Measurements from ENCODE around the gene PRRT3. TPM values are rescaled to one million over a fixed set of nuclear protein-coding genes. Genes with fewer than 3 reads are reported as not detected.

PRRT3 gene
- total and polyA plus RNA-seq, 2 donors (not counting 1 experiment from before 2014, with no cell fraction given) = 3.1 to 3.8 TPM

DNA sequence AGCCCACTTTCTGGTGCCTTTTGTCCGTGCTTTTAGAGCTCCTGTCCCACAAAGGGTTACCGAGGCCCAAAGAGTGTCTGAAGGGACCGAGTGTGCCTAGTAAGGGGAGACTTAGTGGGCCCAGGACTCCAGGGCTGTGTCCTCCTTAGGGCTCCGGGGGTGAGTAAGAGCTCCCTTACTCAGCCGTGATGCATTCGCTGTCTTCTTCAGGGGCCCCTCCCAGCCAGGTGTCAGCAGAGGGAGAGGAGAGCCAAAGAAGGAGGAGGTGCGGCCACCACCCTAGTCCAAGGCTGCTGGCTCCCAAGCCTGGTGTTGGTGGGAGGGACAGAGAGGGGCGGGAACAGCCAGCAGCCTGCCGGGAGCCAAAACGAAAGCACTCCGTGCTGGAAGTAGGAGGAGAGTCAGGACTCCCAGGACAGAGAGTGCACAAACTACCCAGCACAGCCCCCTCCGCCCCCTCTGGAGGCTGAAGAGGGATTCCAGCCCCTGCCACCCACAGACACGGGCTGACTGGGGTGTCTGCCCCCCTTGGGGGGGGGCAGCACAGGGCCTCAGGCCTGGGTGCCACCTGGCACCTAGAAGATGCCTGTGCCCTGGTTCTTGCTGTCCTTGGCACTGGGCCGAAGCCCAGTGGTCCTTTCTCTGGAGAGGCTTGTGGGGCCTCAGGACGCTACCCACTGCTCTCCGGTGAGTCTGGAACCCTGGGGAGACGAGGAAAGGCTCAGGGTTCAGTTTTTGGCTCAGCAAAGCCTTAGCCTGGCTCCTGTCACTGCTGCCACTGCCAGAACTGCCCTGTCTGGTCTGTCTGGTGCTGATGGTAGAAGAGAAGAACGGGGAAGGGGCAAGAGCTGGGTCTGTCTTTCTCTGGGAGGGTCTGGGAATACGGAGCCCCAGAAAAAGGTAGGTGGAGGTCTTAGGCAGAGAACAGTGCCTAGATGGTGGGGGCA is 35.2 kb downstream of the PRRT3 start, which contains the start of gene IL17RC:
TSS of gene IL17RC (plus strand) at position 365 of the 947 bp plus-strand sequence. CDS start at position 583, 218 bp downstream.
- Histone ChIP-seq H4K20me1 (ENCODE audit: control insufficient read depth, extremely low read depth, insufficient read depth, low read length) (no peaks in the 10 kb centered on the region), H3K9ac (ENCODE audit: insufficient read depth, low read length) (peak within 1 kb of the TSS; percentile 69), H3K9me3 (ENCODE audit: control insufficient read depth, insufficient read depth, low read depth, low read length) (no peaks in the 10 kb centered on the region), H3K4me1 (ENCODE audit: control insufficient read depth, extremely low read depth, insufficient read depth, low read length) (peaks cover 13% of the 10 kb centered on the region), H3K4me2 (ENCODE audit: extremely low read depth, insufficient read depth, low read length) (peak within 1 kb of the TSS; percentile 99), H3K79me2 (ENCODE audit: control insufficient read depth, insufficient read depth, low read length) (peaks cover 4% of the 10 kb centered on the region), H3K4me3 (replicated peaks in 1 of 4; ENCODE audit: control extremely low read depth in 1 of 4, insufficient read depth in 1 of 4, low read depth in 3 of 4, low read length in 4 of 4) (peak within 1 kb of the TSS; percentile 59 to 68 (median 64)), H3K27ac (ENCODE audit: insufficient read depth, low read length) (peak within 1 kb of the TSS; percentile 96), H2AFZ (ENCODE audit: low read length) (peak within 1 kb of the TSS; percentile 55), H3K27me3 (ENCODE audit: control insufficient read depth, insufficient read depth, low read length) (no peaks in the 10 kb centered on the region), H3K36me3 (ENCODE audit: control insufficient read depth, insufficient read depth, low read length) (peaks cover 3% of the 10 kb centered on the region)
- DNase-seq (ENCODE audit: low read depth in 2 of 2) = peak; percentile 82 to 86
- TF ChIP-seq, protein P1, sequence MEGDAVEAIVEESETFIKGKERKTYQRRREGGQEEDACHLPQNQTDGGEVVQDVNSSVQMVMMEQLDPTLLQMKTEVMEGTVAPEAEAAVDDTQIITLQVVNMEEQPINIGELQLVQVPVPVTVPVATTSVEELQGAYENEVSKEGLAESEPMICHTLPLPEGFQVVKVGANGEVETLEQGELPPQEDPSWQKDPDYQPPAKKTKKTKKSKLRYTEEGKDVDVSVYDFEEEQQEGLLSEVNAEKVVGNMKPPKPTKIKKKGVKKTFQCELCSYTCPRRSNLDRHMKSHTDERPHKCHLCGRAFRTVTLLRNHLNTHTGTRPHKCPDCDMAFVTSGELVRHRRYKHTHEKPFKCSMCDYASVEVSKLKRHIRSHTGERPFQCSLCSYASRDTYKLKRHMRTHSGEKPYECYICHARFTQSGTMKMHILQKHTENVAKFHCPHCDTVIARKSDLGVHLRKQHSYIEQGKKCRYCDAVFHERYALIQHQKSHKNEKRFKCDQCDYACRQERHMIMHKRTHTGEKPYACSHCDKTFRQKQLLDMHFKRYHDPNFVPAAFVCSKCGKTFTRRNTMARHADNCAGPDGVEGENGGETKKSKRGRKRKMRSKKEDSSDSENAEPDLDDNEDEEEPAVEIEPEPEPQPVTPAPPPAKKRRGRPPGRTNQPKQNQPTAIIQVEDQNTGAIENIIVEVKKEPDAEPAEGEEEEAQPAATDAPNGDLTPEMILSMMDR (conservative IDR thresholded peaks at IDR 0.05 in 1 of 2, IDR thresholded peaks at IDR 0.05 in 1 of 2; ENCODE audit: low read depth in 1 of 2, low read length in 2 of 2) = no peak
- no peak for TF ChIP-seq EZH2 (IDR thresholded peaks at IDR 0.05; ENCODE audit: low read length, missing control alignments)

DNA sequence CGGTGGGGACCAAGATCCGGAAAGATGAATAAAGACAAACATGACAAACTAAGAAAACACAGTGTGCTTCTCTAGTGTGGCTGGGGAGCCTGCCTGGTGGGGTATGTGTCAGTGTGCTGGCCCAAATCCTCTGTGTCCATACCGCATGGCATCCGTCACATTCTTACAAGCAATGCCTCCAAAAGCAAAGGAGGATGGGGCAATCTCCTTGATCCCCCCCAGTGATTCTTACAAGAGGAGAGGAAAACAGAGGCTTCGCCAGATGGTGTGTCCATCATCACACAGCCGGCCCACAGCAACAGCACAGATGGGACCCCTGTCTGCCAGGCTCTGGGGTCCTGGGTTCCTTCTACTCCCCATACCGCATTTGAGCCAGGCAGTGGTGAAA is 35.9 kb downstream of the PRRT3 start:
- Histone ChIP-seq H3K4me1 (ENCODE audit: control insufficient read depth, extremely low read depth, insufficient read depth, low read length) (peaks cover 13% of the 10 kb centered on the region), H3K27me3 (ENCODE audit: control insufficient read depth, insufficient read depth, low read length) (no peaks in the 10 kb centered on the region), H3K9me3 (ENCODE audit: control insufficient read depth, insufficient read depth, low read depth, low read length) (no peaks in the 10 kb centered on the region), H3K36me3 (ENCODE audit: control insufficient read depth, insufficient read depth, low read length) (peaks cover 3% of the 10 kb centered on the region), H4K20me1 (ENCODE audit: control insufficient read depth, extremely low read depth, insufficient read depth, low read length) (no peaks in the 10 kb centered on the region), H3K4me3 (replicated peaks in 1 of 4; ENCODE audit: control extremely low read depth in 1 of 4, insufficient read depth in 1 of 4, low read depth in 3 of 4, low read length in 4 of 4) (peak overlapping the region; percentile 33 to 59 (median 44)), H3K27ac (ENCODE audit: insufficient read depth, low read length) (peak overlapping the region; percentile 96), H3K4me2 (ENCODE audit: extremely low read depth, insufficient read depth, low read length) (peak overlapping the region; percentile 85), H3K9ac (ENCODE audit: insufficient read depth, low read length) (peak overlapping the region; percentile 30), H2AFZ (ENCODE audit: low read length) (peak overlapping the region; percentile 55), H3K79me2 (ENCODE audit: control insufficient read depth, insufficient read depth, low read length) (peaks cover 4% of the 10 kb centered on the region)
- TF ChIP-seq, protein P1 (conservative IDR thresholded peaks at IDR 0.05 in 1 of 2, IDR thresholded peaks at IDR 0.05 in 1 of 2; ENCODE audit: low read depth in 1 of 2, low read length in 2 of 2) = no peak
- TF ChIP-seq EZH2 (IDR thresholded peaks at IDR 0.05; ENCODE audit: low read length, missing control alignments) = no peak
- DNase-seq (ENCODE audit: low read depth in 2 of 2) = peak; percentile 26 to 43

All from fibroblast of lung (primary cell).